ENCODE data around the gene DEUP1. TPM values are rescaled to one million over a fixed set of nuclear protein-coding genes. Genes with fewer than 3 reads are reported as not detected.

Gene DEUP1
- total and polyA plus RNA-seq, 2 experiments from 2014 or later: 0.27 to 0.28 TPM

GRCh38 chr11:93392867-93393266 lies 62.3 kb downstream of the DEUP1 start:
- Histone ChIP-seq H3K9me3 (ENCODE audit: low read depth) (no peaks in the 10 kb centered on the region), H3K27me3 (no peaks in the 10 kb centered on the region), H3K4me3 (no peak overlapping the region), H3K36me3 (no peaks in the 10 kb centered on the region), H3K27ac (no peak overlapping the region), H3K4me1 (ENCODE audit: low read depth) (no peaks in the 10 kb centered on the region)
- TF ChIP-seq, protein P1, sequence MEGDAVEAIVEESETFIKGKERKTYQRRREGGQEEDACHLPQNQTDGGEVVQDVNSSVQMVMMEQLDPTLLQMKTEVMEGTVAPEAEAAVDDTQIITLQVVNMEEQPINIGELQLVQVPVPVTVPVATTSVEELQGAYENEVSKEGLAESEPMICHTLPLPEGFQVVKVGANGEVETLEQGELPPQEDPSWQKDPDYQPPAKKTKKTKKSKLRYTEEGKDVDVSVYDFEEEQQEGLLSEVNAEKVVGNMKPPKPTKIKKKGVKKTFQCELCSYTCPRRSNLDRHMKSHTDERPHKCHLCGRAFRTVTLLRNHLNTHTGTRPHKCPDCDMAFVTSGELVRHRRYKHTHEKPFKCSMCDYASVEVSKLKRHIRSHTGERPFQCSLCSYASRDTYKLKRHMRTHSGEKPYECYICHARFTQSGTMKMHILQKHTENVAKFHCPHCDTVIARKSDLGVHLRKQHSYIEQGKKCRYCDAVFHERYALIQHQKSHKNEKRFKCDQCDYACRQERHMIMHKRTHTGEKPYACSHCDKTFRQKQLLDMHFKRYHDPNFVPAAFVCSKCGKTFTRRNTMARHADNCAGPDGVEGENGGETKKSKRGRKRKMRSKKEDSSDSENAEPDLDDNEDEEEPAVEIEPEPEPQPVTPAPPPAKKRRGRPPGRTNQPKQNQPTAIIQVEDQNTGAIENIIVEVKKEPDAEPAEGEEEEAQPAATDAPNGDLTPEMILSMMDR (IDR thresholded peaks at IDR 0.05; ENCODE audit: low read depth, low read length): no peak
- peak in 1 of 2 donors; percentile 3 for DNase-seq (ENCODE audit: low read depth in 1 of 2, low spot score in 1 of 2)

DNA sequence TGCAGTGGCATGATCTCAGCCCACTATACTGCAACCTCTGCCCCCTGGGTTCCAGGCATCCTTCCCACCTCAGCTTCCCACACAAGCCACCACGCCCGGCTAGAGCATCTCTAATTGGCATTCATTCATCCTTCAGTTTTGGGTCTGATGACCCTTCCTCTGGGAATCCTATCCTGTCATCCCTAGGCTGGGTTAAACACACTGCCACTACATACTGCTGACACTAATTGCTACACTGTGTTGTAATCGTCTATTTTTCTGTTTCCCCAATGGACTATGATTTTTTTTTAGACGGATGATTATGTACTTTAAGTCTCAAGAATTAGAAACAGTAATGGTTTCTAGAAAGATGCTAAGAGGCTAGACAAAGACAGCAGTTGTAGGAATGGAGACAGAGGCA lies 62.8 kb downstream of the DEUP1 start:
- Histone ChIP-seq H3K4me3 (no peak overlapping the region), H3K27ac (no peak overlapping the region), H3K36me3 (no peaks in the 10 kb centered on the region), H3K9me3 (ENCODE audit: low read depth) (no peaks in the 10 kb centered on the region), H3K27me3 (no peaks in the 10 kb centered on the region), H3K4me1 (ENCODE audit: low read depth) (no peaks in the 10 kb centered on the region)
- TF ChIP-seq, protein P1 (IDR thresholded peaks at IDR 0.05; ENCODE audit: low read depth, low read length): no peak
- DNase-seq (ENCODE audit: low read depth in 1 of 2, low spot score in 1 of 2): no peak

DNA sequence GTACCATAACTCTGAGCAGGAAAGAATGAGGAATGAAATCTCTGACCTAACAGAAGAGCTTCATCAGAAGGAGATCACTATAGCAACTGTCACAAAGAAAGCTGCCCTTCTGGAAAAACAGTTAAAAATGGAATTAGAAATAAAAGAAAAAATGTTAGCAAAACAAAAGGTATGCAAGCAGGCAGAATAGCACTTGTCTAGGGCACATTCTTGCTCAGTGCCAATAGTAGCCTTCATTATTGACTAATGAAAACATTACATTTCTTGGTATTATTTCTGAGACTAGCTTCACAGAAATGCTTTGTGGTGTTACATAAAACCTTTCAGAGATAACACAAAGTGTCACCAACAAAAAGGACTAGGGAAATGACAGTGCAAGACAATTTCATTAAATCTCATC lies 63.9 kb downstream of the DEUP1 start:
- TF ChIP-seq, protein P1 (IDR thresholded peaks at IDR 0.05; ENCODE audit: low read depth, low read length): no peak
- H3K27ac ChIP-seq: no peak overlapping the region
- no peaks in the 10 kb centered on the region for H3K4me1 ChIP-seq (ENCODE audit: low read depth)
- no peak overlapping the region for H3K4me3 ChIP-seq
- H3K9me3 ChIP-seq (ENCODE audit: low read depth): no peaks in the 10 kb centered on the region
- no peak for DNase-seq (ENCODE audit: low read depth in 1 of 2, low spot score in 1 of 2)
- no peaks in the 10 kb centered on the region for H3K36me3 ChIP-seq
- H3K27me3 ChIP-seq: no peaks in the 10 kb centered on the region

DNA sequence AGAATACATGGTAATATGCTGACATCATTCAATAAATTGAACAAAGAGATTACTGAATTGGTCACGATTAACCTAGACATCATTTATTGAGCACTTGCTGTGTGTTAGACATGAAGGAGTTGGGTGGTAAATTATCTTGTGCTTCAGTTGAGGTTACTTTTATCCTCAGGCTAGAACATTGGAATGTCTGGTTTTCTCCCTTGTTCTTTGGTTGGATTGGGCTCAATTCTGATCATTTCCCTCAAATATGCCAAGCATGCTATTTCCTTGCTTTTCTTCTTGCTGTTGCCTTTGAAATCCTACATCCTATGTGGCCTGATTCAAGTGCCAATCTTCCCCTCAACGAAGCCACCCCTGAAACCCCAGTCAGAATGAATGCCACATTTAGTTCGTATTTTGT lies 65.8 kb downstream of the DEUP1 start:
- TF ChIP-seq, protein P1 (IDR thresholded peaks at IDR 0.05; ENCODE audit: low read depth, low read length): no peak
- Histone ChIP-seq H3K36me3 (no peaks in the 10 kb centered on the region), H3K9me3 (ENCODE audit: low read depth) (no peaks in the 10 kb centered on the region), H3K27me3 (no peaks in the 10 kb centered on the region), H3K27ac (no peak overlapping the region), H3K4me3 (no peak overlapping the region), H3K4me1 (ENCODE audit: low read depth) (no peaks in the 10 kb centered on the region)
- DNase-seq (ENCODE audit: low read depth in 1 of 2, low spot score in 1 of 2): no peak

GRCh38 chr11:93403930-93404329 lies 73.4 kb downstream of the DEUP1 start:
- Histone ChIP-seq H3K27me3 (no peaks in the 10 kb centered on the region), H3K36me3 (no peaks in the 10 kb centered on the region), H3K4me3 (no peak overlapping the region), H3K9me3 (ENCODE audit: low read depth) (no peaks in the 10 kb centered on the region), H3K27ac (no peak overlapping the region), H3K4me1 (ENCODE audit: low read depth) (peaks cover 5% of the 10 kb centered on the region)
- no peak for DNase-seq (ENCODE audit: low read depth in 1 of 2, low spot score in 1 of 2)
- TF ChIP-seq, protein P1 (IDR thresholded peaks at IDR 0.05; ENCODE audit: low read depth, low read length): no peak
